Lung (tissue), 12 donors: ENCODE results near the gene ATP6V1E1. TPM values are rescaled to one million over a fixed set of nuclear protein-coding genes. Genes with fewer than 3 reads are reported as not detected.
A peak's percentile ranks its signal among the peaks of the same experiment; 100 is the strongest.

Experiments used
- ATAC-seq: fragments of 200-7000 bp; cut with Tn5 transposase; one replicate; pipeline ENCODE4 v1.9.1; 2020; ENCODE audit warnings: moderate number of reproducible peaks; ENCODE audit not compliant: insufficient read depth, low FRiP score
- DNase-seq, 3 donors: peaks; one replicate each; pipeline ENCODE4 v3.0.0-alpha.2; 2013 to 2017
- H3K27ac ChIP-seq, 2 donors: one replicate each; pipeline ENCODE4 v1.5.1; 2013; ENCODE audit warnings: mild to moderate bottlenecking in 2 of 2, moderate library complexity in 2 of 2, control low read depth in 1 of 2, inconsistent platforms in 1 of 2, low read depth in 1 of 2, low read length in 1 of 2
- H3K27me3 ChIP-seq, 3 donors: one replicate each; pipeline ENCODE4 v1.5.1; 2013; ENCODE audit warnings: low read length in 2 of 3; ENCODE audit not compliant: control insufficient read depth in 3 of 3, insufficient read depth in 3 of 3
- H3K36me3 ChIP-seq, 4 donors: one replicate each; pipeline ENCODE4 v1.5.1; 2013; ENCODE audit warnings: low read length in 4 of 4, mild to moderate bottlenecking in 1 of 4, moderate library complexity in 1 of 4; ENCODE audit not compliant: control insufficient read depth in 4 of 4, insufficient read depth in 4 of 4
- H3K4me1 ChIP-seq, 5 donors: one replicate each; pipeline ENCODE4 v1.5.1; 2013; ENCODE audit warnings: low read length in 5 of 5, mild to moderate bottlenecking in 2 of 5, moderate library complexity in 1 of 5; ENCODE audit not compliant: control insufficient read depth in 5 of 5, insufficient read depth in 5 of 5
- H3K4me3 ChIP-seq: one replicate; pipeline ENCODE4 v1.5.1; 2013; ENCODE audit warnings: mild to moderate bottlenecking, control low read depth, moderate library complexity
- H3K9ac ChIP-seq, 2 donors: one replicate each; pipeline ENCODE4 v1.5.1; 2013; ENCODE audit warnings: low read length in 2 of 2, control low read depth in 1 of 2; ENCODE audit not compliant: insufficient read depth in 1 of 2
- H3K9me3 ChIP-seq, 4 donors: one replicate each; pipeline ENCODE4 v1.5.1; 2013; ENCODE audit warnings: low read length in 3 of 4, mild to moderate bottlenecking in 1 of 4, moderate library complexity in 1 of 4; ENCODE audit not compliant: control insufficient read depth in 4 of 4, insufficient read depth in 3 of 4
- WGBS, 2 donors: extraction: QIAGEN DNeasy Blood & Tissue Kit; methylation state at CpG; one replicate each; pipeline ENCODE4 v1.1.7; 2013; 5-methylcytosine and 5-hydroxymethylcytosine counted together
- polyA plus RNA-seq, 2 donors: library from polyadenylated mRNA; stranded (reverse); fragments of 200-250 nt; gene quantifications; one replicate each; pipeline ENCODE4 v1.2.1, GENCODE V29; 2013
- total RNA-seq, 2 donors: library from RNA; depleted of rRNA in 1 of 2; stranded (reverse); fragments of >200 nt in 1 of 2; gene quantifications; one replicate each; pipeline ENCODE4 v1.2.1, GENCODE V29; 2014 to 2021
- TF ChIP-seq, protein P1 (sequence below): IDR thresholded peaks from 2 replicates; pipeline ENCODE4 v1.5.1; 2012; ENCODE audit warnings: mild to moderate bottlenecking; ENCODE audit errors: control extremely low read depth, extremely low read depth
- donor health status: control.
- donor health status: control.
- donor health status: Bipolar disorder and iron deficiency.
- donor health status: healthy.
- donor health status: DM: yes; HTN: yes; CAD: no.

ATP6V1E1 gene
- total and polyA plus RNA-seq, 4 donors, result 109 to 199 (median 124) TPM

DNA sequence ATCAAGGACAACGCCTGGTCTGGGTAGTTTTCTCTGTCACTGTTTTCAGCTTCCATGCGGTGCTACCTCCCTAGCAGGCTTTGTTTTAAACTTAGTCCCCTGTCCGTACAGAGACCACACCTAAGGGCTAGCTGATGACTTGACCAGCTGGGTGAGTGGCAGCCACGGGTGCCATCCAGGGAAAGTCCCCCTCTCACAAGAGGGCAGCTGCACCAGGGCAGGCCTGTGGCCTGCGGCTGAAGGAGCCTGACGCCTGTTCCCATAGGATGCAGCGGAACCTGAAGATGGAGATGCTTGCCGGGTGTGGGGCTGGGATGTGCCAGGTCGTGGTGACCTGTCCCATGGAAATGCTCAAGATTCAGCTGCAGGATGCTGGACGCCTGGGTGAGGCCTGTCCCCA lies 45.4 kb downstream of the ATP6V1E1 start:
- TF ChIP-seq, protein P1, sequence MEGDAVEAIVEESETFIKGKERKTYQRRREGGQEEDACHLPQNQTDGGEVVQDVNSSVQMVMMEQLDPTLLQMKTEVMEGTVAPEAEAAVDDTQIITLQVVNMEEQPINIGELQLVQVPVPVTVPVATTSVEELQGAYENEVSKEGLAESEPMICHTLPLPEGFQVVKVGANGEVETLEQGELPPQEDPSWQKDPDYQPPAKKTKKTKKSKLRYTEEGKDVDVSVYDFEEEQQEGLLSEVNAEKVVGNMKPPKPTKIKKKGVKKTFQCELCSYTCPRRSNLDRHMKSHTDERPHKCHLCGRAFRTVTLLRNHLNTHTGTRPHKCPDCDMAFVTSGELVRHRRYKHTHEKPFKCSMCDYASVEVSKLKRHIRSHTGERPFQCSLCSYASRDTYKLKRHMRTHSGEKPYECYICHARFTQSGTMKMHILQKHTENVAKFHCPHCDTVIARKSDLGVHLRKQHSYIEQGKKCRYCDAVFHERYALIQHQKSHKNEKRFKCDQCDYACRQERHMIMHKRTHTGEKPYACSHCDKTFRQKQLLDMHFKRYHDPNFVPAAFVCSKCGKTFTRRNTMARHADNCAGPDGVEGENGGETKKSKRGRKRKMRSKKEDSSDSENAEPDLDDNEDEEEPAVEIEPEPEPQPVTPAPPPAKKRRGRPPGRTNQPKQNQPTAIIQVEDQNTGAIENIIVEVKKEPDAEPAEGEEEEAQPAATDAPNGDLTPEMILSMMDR, result no peak
- Histone ChIP-seq H3K27ac (no peak overlapping the region), H3K4me1 (peaks cover 0 to 7% (median 0%) of the 10 kb centered on the region in 5 donors), H3K27me3 (no peaks in the 10 kb centered on the region), H3K36me3 (no peaks in the 10 kb centered on the region), H3K4me3 (no peak overlapping the region), H3K9me3 (no peaks in the 10 kb centered on the region), H3K9ac (no peak overlapping the region)
- ATAC-seq (no peak), DNase-seq (no peak)
- WGBS, 2 donors, result 93 to 94% methylated on average over 10 of the region's 10 CpGs

DNA sequence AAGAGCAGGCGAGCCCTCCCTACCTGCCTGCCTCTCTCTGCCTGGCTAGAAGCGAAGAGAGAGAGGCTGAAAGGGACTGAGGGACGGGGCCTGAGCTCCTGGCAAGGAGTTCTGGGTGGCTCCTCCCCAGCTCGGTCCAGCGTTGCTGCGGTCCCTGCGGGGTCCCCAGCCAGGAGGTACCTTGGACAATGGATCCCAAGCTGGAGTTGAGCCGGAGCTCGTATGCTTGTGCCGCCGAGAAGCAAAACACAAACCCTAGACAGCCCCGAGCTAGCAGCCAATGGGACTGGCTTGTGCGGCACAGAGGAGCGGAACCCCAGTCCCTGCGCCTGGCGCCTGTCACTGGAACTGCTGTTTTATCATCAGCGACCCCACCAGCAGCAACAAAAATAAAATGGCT lies 46.9 kb downstream of the ATP6V1E1 start:
- ATAC-seq (no peak), DNase-seq (no peak)
- no peak overlapping the region for H3K9ac ChIP-seq
- H3K4me1 ChIP-seq, result peaks cover 0 to 7% (median 0%) of the 10 kb centered on the region in 5 donors
- TF ChIP-seq, protein P1, result no peak
- H3K36me3 ChIP-seq, result no peaks in the 10 kb centered on the region
- WGBS, 2 donors, result 85 to 86% methylated on average over 17 of the region's 17 CpGs
- no peak overlapping the region for H3K27ac ChIP-seq
- H3K4me3 ChIP-seq, result no peak overlapping the region
- H3K9me3 ChIP-seq, result no peaks in the 10 kb centered on the region
- no peaks in the 10 kb centered on the region for H3K27me3 ChIP-seq

DNA sequence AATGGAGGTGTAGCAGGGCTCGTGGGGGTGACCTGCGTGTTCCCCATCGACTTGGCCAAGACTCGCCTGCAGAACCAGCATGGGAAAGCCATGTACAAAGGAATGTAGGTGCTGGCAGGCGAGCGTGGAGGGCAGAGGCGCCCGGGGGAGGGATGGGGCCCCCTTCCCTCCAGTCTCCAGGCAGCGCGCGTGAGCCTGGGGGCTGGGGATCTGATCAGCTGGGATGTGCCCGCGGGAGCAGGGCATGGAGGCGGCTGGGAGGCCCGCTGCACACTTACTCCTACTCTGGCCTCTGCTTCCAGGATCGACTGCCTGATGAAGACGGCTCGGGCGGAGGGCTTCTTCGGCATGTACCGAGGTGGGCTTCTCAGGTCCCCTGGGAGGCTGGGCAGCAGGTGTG lies 47.5 kb downstream of the ATP6V1E1 start:
- TF ChIP-seq, protein P1, result no peak
- Histone ChIP-seq H3K4me3 (no peak overlapping the region), H3K36me3 (no peaks in the 10 kb centered on the region), H3K9me3 (no peaks in the 10 kb centered on the region), H3K4me1 (peaks cover 0 to 7% (median 0%) of the 10 kb centered on the region in 5 donors), H3K27ac (no peak overlapping the region), H3K9ac (no peak overlapping the region), H3K27me3 (no peaks in the 10 kb centered on the region)
- no peak for ATAC-seq
- no peak for DNase-seq
- WGBS, 2 donors, result 76 to 84% methylated on average over 21 of the region's 21 CpGs

DNA sequence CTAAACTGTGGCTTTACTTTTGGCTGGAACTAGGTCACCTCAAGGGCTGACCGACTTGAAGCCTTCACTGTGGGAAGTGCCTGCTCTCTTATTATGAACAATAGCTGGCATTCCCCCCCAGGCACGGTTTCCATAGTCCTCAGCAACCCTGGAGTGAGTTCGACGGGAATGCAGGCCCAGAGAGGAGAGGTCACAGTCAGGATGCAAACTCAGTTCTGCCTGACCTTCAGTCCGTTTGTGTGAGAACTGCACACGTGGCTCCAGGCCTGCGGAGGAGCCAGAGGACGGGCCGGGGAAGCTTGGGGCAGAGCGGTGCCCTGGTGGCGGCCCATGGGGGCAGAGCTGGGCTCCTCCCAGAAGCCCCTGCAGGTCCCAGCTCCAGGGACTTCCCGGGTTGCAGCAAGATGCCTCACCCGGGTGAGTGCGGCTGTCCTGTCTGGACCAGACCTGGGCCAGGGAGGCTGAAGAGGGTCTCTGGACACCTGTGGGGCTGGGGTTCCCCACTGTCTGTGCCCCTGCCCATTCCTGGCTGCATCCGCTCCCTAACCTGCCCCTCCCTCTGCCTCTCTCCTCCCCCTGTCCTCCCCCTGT lies 48.0 kb downstream of the ATP6V1E1 start:
- TF ChIP-seq, protein P1, result no peak
- ATAC-seq (no peak), DNase-seq (no peak)
- peak overlapping the region in 1 of 2 donors; percentile 65 for H3K27ac ChIP-seq
- no peaks in the 10 kb centered on the region for H3K27me3 ChIP-seq
- no peaks in the 10 kb centered on the region for H3K36me3 ChIP-seq
- H3K9ac ChIP-seq, result no peak overlapping the region
- H3K9me3 ChIP-seq, result no peaks in the 10 kb centered on the region
- H3K4me1 ChIP-seq, result peaks cover 0 to 7% (median 0%) of the 10 kb centered on the region in 5 donors
- WGBS, 2 donors, result 61 to 79% methylated on average over 15 of the region's 15 CpGs
- H3K4me3 ChIP-seq, result no peak overlapping the region
